Measurements from ENCODE around the gene WARS2.

WARS2 gene

DNA sequence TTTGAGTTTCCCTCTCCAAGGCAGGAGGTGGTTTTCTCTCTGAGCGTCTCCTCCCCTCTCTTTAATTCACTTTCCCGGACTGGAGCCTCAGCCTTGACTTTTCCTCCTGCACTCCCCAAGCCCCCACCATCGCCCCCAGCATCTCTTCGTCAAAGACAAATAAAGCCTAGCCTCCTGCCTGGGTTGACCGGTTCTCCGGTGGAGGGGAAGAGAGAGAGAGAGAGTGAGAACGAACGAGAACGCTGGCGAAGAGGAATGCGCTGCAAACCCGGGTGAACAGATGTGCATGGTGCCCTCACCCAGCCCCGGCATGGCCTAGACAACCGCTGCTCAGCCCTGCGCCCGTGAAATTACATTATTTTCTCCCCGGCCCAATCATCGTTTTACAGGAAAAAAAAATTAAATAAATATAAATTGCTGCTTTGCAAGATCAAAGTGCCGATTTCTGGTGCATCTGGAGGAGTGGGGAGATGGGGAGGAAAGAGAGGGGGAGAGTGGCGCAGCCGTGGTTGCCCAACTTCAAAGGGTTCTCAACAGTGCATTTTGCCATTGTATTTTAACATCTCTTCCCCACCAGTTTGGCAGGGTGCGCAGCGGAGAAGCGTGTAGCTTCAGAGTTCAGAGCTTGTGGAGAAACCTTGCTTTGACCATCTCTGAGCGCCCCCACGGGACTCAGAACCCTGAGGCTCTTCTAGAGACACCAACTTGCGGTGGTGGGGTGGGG is 140.9 kb downstream of the WARS2 start:
- DNase-seq (ENCODE audit: low read depth): no peak

DNA sequence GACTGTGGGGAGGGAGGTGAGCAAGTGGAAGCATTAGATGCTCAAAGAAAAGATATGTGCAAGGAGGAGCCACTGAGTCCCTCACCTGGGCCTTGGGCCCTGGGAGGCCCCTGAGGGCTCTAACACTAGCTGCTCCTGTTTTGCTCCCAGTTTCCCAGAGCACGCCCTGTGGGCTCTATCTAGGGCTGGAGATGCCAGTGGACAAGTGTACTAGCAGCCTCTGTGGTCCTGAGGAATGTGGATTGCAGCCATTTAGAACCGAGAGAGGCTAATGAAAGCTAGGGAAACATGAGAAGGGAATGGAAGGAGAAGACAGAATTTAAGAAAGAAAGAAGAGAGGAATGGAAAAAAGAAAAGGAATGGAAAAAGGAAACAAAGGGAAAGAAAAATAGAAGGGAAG is 142.3 kb downstream of the WARS2 start:
- DNase-seq (ENCODE audit: low read depth): no peak

DNA sequence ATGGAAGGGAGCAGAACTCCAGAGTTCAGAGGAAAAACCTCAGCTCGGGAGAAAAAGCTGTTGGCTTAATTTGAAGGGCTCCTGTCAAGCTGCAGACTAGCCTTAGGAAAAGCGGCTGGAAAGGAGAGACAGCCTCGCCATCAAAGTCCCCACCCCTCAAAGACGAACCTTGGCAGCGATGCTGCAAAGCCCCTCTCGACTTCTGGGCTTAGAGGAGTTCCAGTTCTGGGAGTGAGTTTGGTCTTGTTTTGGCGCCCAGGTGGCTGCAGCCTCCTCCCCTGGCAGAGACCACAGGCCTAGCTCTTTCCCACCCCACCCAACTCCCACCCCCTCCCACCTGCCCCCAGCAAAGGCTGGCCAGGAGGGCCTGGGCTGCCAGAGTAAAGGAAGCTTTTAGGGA is 143.2 kb downstream of the WARS2 start:
- no peak for DNase-seq (ENCODE audit: low read depth)

DNA sequence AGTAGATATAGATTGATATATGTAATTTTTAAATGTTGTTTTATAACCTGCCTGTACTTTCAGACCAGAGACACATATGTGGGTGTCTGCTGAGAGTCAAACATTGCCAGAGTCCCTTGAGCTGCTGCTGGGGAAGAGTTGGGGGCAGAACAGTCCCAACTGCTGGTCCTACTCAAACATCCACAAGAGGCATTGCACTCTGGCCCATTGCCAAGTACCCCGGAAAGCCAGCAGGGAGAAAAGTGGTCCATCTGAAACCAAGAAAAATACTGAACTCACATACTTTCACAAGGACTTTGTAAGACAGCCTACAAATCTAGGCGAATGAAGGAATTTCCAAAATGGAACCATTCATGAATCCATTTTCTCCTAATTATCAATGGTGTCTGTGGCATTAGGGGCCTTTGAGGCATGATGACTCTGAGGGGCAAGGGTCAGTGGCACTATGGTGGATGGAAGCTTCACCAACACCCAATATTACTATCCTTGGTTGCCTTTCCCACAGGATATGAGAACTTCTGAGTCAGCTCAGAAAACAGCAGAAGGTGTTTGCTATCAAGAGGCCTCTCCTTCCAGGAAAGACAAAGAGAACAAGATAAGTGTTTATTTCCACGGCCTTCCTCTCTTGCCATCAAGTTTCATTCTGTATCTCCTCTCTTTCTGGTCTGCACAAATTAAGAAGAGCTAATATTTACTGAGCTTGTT is 145.0 kb downstream of the WARS2 start:
- no peak for DNase-seq (ENCODE audit: low read depth)

DNA sequence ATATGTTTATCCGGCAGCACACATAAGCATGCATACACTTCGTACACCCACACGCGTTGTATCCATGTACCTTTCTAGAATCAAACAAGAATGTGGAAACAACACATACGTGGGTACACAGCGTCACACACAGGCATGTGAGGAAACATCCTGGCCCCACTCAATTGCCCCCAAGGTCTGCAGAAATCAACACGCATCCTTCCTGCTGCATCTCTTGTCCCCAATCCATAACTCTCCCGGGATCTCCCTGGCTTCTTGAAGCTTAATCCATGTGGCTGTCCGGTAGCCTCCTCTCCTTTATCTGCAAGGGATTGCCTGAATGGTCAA is 146.8 kb downstream of the WARS2 start:
- DNase-seq (ENCODE audit: low read depth): no peak

DNA sequence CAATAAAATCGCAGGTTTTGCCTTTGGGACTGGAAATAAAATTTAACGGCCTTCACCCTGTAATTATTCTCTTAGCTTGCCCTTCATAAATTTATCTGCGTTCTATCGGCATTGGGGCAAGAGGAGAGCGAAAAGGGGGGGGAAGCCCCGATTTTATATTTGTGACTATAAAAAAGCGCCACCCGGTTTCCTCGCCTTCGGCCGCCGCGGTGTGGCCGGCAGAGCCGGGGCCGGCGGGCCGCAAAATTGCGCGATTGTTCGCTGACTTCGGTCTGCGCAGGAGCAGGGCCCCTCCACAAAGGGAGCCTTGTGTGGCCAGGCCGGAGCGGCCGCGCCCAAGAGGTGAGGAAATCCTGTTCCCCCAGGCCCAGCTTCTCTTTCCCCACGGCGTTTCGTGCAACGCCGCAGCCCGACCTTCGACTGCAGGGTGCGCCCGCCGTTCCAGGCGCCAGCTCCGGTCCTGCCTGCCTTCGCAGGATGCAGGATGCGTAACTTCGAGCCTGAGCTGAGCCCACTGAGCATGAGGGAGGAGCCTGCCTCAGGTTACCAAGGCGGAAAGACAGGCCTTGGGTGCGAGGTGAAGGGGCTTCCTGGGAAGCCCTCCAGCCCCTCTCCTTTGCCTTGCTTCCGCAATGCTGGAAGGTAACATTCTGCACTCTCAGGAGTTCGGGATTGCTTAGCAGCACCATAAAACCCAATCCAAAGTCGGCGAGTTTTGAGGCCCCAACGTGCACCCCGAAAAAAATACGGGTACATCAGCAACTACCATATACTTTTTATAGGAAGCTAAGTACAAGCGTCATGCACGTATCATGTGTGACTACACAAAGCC is 147.4 kb downstream of the WARS2 start:
- DNase-seq (ENCODE audit: low read depth): no peak

DNA sequence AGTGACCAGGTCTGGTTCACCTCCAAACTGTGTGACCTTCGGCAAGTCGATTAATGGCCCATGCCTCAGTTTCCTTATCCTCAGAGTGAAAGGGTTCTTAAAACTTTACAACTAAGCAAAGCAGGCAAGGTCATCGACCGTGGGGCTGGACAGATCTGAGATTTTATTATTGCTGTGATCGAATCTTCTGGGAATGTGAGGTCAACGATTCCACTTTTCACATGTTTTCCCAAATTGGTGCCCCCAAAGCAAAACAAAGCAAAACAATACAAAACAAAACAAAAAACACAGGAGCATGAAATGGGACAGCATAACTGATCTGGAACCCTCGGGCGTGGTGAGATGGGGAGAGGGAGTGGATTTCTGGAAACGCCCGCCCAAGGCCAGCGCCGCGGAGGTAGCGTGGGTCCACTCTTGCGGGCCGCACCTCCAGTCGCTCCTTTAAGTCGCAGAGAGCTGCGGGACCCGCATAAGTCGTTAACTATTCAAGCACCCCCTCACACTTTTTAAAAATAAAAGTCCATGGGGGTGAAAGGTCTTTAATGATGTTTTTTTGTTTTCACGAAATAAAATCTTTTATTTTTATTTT is 148.1 kb downstream of the WARS2 start:
- no peak for DNase-seq (ENCODE audit: low read depth)

DNA sequence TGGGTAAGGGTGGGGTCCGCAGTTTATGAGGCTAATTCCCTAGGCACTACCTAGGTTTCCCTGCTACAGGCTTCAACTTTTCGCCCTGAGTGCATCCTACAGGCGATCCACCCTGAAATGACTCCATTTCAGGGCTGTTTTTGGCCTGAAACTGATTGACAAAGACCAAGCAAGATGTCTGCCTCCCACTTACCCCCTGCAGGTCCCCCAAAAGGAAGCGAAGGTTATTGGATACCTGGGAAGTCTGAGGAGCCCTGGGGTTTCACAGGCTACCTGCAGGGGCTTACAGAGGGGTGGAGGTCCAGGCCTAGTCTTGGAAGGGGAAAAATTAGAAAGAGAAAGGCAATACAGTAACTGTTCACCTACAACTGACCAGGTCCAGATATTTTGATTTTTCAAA is 149.0 kb downstream of the WARS2 start:
- DNase-seq (ENCODE audit: low read depth): no peak

DNA sequence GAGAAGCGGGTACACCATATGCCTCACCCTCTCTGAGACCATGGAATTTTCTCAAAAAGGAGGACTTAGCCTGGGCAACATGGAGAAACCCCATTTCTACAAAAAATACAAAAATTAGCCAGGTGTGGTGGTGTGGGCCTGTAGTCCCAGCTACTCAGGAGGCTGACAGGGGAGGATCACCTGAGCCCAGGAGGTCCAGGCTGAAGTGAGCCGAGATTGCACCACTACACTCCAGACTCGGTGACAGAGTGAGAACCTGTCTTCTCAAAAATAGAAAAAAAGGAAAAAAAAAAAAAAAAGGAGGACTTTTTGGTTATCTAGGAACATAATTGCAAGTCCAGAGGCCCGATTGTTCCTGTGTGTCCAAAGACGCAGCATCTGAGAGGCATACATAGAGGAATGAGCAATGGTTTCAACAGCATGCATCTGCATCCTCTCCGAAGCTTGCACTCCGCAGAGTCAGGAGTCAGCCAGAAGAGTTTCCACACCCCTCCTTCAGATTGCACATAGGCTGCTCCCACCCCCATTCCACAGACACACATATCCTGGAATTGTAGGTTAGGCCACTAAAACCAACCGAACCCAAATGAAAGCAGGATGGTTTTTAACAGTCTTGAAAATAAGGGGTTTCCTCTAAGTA is 149.8 kb downstream of the WARS2 start:
- no peak for DNase-seq (ENCODE audit: low read depth)

DNA sequence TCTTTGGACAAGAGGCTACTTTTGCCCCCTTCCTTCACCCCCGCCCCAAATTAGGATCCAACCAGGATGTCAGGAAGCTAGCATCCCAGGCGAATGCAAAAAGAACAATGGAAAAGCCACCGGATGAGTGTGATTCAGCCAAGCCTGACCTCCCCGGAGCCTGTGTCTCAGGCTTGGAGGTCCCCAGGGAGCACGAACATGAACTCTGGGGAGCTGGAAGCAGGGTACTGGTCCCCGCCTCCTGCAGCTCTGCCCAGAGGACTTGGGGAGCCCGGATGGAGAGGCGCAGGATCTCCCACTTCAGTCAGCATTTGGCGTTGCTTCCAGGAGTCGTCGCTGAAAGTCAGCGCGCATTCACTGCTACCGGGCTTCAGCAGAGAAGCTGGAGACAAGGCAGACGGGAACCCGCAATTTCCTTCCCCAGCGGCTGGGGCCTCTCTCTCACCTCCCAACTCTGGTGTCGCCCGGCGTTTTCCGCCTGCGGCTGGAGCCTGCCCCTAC is 150.5 kb downstream of the WARS2 start:
- no peak for DNase-seq (ENCODE audit: low read depth)

DNA sequence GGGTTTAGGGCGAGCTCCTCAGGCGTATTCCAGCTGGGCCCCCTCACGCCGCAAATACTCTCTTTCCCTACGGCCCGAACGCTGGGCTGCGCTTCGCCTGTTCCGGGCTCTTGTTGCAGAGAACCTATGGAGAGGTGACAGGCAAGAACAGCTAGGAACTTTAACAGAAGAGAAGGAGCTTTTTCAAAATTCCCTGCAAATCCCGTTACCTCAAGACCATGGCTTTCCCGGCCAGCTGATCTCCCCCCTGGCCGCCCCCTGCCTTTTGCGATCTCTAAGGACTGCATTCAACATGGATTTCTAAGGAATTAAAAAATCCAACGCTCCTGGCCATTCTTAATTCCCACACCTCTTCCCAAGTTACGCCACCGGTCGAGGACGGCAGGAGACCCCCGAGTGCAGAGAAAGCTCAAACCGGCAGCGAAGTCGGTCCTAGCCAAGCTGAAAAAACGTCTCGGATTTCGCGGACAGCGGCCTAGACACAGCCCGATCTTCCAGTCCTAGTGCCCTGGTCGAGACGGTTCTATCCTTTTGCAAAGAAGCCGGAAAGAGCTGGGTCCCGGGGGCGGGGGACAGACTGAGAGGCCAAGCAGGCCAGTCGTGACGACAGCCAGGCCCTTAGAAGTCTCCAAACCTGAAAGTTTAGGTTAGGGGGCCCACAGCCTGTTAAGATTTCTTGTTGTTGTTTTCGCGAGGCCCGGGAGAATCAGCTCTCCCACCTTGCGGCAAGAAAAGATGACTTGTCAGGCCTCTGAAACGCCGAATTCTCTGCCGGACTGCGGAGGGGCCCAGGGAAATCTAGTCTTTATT is 151.2 kb downstream of the WARS2 start:
- DNase-seq (ENCODE audit: low read depth): no peak

DNA sequence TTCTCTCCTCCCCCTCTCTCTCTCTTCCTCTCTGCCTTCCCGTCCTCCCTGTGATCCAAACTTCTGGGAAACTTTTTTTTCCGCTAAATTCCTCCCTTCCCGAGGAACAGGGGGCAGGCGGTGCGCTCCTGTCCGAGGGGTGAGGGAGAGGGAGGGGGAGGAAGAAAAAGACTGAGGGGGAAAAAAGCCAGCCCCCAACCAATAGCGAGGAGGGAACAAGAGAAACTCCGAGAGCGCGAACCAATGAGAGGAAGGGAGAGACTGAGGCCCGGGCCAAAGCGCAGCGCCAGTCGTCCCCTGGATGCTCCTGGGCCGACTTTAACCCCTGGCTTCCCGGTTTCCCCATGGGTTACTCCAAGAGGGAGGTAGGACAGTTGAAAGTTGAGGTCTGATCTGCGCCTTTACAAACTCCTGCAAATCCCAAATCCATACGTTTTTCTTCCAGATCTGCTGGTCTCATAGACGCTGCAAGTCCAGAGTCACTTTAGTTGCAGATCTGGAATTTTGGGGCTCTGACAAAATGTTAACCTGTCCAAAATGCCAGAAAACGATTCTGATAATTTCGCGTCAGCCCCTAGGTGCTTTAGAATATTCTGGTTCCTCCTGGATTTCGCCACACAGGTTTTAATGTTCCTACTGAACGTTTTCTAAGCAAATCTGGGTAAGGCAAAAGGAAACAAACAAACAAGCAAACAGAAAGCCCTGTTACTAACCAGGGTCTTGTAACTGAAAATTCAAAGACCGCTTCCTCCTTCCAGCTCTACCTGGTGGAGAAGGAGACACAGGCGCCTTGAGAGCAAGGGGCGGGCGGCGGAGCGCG is 152.1 kb downstream of the WARS2 start, which contains the start of gene TBX15:
TSS of gene TBX15 (minus strand) at position 158 of the 820 bp plus-strand sequence. CDS start 548 bp downstream, outside the sequence.
- no peak for DNase-seq (ENCODE audit: low read depth)

DNA sequence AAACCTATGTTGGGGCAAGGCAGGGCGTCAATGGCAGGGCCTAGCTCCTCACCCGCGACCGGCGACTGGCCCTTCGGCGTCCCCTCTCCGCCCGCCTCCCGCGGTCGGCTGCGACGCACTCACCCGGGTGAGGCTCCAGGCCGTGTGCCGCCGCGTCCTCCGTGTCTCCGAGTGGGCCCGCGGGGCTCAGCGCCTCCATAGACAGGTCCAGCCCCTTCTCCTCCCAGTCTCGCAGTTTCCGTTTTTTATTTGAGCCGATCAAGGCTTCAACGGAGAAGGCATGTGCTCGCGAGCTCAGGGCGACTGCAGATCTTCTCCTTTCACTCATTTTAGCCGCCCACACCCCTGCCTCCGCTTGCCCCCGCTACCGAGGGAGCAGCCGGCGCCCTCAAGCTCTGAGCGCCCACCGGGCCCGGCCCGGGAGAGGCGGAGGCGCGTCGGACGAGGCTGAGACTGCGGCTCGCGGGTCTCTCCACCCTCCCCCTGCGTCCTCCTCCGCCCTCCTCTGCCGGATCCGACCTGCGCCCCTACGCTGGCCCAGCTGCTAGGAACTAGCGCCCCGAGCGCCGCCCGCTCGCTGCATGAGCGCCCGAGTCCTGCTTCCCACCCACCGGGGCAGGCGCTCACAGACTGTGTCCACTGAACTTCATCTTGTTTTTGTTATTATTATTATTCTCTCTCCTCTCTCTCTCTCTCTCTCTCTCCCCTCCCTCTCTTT is 152.8 kb downstream of the WARS2 start:
- DNase-seq (ENCODE audit: low read depth): no peak

DNA sequence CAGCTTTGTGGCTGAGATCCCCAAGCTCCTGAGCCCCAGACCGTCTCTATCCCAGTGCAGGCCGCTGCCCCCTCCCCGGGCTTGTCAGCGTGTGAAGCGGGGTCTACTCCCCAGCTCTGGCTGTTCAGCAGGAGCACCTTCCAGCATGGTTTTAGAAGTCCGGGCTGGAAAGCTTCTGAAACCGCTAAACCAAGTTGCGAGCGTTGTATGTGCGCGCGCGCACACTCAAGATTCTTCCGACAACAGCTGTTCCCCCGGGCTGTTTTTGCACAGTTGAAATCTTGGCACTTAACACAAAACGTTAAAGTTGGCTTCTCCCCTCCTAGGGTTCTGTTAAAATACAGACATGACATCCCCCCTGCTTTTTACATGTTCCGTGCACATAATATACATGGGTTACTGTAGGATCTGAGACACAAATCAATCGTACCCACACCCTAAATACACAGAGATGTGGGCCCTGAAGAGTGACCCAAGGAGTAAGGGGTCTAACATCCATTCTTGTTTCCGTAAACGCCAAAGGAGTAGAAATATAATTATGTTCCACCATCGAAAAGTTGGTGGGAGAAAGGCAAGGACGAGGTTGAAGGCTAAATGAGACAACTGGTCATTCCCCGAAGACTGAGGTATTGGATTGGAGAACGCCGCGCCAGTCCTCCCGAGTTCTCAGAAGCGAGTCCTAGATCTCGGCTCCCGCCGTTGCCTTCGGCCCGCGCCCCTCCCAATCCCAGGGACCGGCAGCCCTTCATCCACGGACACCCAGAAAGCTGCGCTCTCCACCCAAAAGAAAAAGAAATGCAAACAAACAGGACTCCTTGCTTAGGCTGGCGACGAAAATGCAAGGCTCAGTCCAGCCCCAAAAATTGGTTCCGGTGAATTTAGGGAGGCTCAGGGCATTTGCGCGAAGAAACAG is 153.6 kb downstream of the WARS2 start:
- DNase-seq (ENCODE audit: low read depth): no peak

DNA sequence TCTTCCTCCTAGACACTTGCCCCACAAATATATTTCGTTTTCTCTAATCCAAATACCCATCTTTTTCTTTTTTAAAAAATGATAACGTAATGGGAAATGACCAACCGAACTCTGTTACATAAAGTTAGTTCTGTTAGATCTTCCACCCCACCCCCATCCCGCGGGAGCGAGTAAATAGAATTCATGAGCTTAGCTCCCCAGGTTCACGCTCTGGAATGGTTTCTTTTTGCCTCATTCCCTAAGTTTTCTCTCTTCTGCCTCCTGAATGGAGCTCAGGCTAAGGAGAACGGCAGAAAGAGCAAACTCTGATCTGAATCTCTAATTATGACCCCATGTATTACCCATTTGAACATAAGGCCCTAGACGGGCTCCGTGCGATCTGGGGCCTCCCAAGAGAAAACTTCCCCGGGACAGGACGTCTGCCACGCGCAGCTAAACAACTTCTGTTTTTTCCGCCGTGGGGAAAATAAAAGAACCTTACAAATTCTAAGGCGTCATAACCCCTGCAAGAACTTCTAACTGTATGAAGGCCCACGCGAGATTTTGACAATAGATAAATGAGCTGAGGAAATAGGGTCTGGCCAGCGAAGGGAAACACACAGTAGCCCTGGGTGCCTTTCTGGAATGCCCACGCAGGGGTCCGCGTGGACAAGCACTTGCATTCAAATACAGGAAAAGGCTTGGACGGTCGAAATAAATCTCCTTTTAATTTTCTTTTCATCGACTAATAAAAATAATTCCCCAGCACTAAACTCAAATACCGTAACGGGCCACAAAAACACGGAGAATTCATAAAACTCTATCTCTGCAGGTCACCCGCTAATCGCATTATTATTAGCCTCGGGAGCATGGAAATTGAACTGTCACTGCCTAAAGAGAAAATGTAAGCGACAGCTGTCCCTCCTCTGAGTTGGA is 154.6 kb downstream of the WARS2 start:
- DNase-seq (ENCODE audit: low read depth): no peak

DNA sequence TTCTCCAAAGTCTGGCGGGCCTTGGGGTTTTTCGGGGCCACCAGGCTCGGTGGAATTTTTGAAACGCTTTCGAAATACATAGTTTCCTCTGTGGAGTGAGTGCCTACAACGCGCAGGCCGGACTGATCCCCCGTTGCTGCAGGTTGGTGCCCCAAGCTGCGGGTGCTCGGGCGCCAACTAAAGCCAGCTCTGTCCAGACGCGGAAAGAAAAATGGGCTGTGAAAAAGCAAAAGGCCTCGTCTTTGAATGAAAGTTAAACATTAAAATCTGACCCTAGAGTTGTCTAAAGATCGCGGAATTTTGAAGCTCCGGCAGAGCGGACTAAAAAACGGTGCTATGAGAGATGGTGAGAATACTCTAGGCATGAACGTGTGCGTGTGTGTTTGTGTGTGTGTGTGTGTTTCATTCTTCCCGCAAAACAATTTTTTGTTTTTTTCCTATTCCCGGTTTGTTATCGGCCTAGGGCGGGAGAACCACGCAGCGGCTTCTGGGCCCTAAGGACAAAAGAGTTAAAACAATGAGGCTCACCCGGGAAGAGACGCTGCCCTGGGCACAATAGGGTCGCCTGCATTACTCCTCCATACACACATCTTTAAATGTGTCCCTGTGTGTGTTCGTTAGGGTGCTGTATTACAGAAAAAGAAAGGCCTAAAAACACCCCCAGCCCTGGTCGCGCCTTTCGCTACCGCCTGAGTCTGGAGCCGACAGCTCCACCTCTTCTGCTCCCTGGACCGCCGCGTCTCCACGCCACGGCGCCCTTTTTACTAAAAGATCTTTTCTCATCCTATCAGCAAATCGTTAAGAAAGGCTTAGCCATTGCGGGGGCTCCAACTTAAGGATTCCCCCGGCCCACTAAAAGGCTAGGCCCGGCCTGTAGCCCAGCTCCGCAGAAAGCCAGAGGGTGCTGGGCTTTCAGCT is 155.5 kb downstream of the WARS2 start:
- no peak for DNase-seq (ENCODE audit: low read depth)

All from T follicular helper cell (primary cell).